Measurements from ENCODE around the gene ULBP3.

GRCh38 chr6:150057501-150057951, 11.4 kb downstream of the ULBP3 start:
- TF ChIP-seq CTCF (IDR thresholded peaks at IDR 0.05; ENCODE audit: low read depth, low read length), result no peak
- no peak for TF ChIP-seq POLR2A (IDR thresholded peaks at IDR 0.05; ENCODE audit: extremely low read depth, insufficient read length)
- no peak for TF ChIP-seq MAX (IDR thresholded peaks at IDR 0.05; ENCODE audit: low read depth, low read length)

All from NB4 (cell line).